ENCODE measurements around the gene ANKS6.

Gene ANKS6

DNA sequence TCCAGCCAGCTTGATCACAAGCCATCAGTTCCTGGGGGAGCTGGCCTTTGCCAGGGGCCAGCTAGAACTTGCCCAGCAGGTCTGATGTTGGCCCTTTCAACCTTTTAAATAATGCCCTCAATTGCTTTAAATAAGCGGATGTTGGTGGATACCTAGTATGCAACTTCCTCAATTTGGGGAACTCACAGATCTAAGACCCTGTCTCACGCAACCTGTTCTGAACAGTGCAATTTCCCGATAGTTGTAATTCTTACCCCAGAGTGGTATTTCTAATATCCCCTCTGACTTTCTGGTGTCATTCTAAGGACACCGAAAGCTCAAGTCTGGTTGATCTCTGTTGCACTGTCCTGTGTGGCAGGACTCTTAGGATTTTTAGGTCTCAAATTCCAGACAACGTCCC, 34.2 kb upstream of the ANKS6 start:
- no peak for DNase-seq (ENCODE audit: extremely low spot score)
- TF ChIP-seq, protein P1, sequence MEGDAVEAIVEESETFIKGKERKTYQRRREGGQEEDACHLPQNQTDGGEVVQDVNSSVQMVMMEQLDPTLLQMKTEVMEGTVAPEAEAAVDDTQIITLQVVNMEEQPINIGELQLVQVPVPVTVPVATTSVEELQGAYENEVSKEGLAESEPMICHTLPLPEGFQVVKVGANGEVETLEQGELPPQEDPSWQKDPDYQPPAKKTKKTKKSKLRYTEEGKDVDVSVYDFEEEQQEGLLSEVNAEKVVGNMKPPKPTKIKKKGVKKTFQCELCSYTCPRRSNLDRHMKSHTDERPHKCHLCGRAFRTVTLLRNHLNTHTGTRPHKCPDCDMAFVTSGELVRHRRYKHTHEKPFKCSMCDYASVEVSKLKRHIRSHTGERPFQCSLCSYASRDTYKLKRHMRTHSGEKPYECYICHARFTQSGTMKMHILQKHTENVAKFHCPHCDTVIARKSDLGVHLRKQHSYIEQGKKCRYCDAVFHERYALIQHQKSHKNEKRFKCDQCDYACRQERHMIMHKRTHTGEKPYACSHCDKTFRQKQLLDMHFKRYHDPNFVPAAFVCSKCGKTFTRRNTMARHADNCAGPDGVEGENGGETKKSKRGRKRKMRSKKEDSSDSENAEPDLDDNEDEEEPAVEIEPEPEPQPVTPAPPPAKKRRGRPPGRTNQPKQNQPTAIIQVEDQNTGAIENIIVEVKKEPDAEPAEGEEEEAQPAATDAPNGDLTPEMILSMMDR (IDR thresholded peaks at IDR 0.05; ENCODE audit: control extremely low read depth, extremely low read depth, low read depth, missing control alignments) = no peak
- CTCF ChIA-PET = interaction anchor here (2.2 kb wide), 1 partner anchor 18 kb away, joined by 7 read pairs; no protein-coding TSS in a partner anchor
- POLR2A ChIA-PET = no interaction called here

DNA sequence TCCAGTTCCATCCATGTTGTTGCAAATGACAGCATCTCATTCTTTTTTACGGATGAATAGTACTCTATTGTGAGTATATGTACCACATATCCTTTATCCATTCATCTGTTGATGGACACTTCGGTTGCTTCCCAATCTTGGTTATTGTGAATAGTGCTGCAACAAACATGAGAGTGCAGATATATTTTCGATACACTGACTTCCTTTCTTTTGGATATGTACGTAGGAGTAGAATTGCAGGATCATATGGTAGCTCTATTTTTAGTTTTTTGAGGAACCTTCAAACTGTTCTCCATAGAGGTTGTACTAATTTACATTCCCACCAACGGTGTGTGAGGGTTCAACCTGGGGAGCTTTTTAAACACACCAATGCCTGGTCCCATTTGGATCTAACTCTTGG, 33.4 kb upstream of the ANKS6 start:
- POLR2A ChIA-PET = no interaction called here
- TF ChIP-seq, protein P1 (IDR thresholded peaks at IDR 0.05; ENCODE audit: control extremely low read depth, extremely low read depth, low read depth, missing control alignments) = no peak
- CTCF ChIA-PET = interaction anchor here (1.3 to 2.2 kb wide), 2 partner anchors 12 to 19 kb away, joined by 3 to 7 read pairs; no protein-coding TSS in a partner anchor

DNA sequence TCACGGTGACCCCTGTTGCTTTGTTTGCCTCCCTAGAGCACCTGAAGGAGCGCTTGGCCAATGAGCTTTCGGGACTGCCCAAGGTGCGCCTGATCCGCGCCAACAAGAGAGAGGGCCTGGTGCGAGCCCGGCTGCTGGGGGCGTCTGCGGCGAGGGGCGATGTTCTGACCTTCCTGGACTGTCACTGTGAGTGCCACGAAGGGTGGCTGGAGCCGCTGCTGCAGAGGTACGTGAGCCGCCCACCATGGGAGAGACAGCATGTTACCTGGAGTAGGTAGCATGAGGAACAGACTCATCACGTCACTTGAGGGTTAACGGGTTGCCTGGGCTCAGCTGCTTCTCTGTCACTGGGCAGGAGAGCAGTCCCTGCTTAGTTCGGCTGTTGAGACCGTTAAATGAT, 30.4 kb upstream of the ANKS6 start:
- TF ChIP-seq, protein P1 (IDR thresholded peaks at IDR 0.05; ENCODE audit: control extremely low read depth, extremely low read depth, low read depth, missing control alignments) = no peak
- no peak for DNase-seq (ENCODE audit: extremely low spot score)
- ChIA-PET POLR2A (no interaction called here), CTCF (no interaction called here)

More for the DNA sequence above, 33.4 kb upstream of the ANKS6 start:
- no peak for DNase-seq (ENCODE audit: extremely low spot score)

DNA sequence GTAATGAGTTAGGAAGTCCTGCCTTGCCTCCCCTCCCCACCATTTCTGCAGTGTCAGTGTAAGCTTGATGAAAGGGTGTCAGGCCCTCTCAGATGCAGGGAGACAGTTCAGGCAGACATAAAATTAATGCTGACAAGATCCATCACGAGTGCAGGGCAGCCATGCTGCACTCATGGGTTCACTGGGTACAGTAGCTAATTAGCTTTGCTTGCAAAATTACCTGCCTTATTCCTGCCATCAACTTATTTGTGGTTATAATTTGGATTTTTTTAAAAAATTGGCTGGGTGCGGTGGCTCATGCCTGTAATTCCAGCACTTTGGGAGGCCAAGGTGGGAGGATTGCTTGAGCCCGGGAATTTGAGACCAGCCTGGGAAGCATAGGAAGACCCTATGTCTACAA, 29.1 kb upstream of the ANKS6 start:
- CTCF ChIA-PET = interaction anchor here (0.9 to 2.0 kb wide), 7 partner anchors 11 to 50 kb away, joined by 3 to 13 read pairs (median 4); no protein-coding TSS in a partner anchor
- TF ChIP-seq, protein P1 (IDR thresholded peaks at IDR 0.05; ENCODE audit: control extremely low read depth, extremely low read depth, low read depth, missing control alignments) = no peak
- DNase-seq (ENCODE audit: extremely low spot score) = no peak
- POLR2A ChIA-PET = no interaction called here

DNA sequence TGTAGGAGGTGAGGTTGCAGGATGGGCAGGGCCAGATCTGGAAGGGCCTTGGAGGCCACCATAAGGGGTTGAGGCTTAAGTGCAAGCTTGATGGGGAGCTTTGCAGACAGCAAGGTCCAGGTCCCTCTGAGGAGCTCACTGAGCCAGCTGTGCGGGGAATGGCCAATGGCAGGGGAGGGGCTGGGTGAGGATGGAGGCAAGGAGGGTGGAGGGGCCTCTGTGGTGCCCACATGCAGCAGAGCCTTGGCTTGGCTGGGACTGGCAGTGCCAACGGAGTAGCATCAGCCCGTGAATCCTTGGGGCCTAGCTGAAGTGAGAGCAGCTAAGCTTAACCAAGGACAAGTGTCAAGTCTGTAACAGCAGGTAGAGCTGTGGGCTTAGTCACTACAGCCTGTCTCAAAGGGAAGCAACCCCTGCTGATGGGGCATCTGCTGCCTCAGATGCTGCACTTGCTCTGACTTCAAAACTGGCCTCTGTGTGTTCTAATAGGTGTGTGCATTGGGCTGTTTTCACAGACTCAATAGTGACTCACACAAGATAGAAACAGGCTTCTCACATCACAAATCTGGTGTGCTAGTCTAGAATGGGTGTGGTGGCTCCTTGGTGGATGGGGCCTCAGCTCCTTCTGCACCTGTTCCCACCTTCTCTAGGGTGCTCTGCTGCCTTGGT, 27.4 kb upstream of the ANKS6 start:
- no peak for DNase-seq (ENCODE audit: extremely low spot score)
- TF ChIP-seq, protein P1 (IDR thresholded peaks at IDR 0.05; ENCODE audit: control extremely low read depth, extremely low read depth, low read depth, missing control alignments) = no peak
- ChIA-PET POLR2A (no interaction called here), CTCF (no interaction called here)

DNA sequence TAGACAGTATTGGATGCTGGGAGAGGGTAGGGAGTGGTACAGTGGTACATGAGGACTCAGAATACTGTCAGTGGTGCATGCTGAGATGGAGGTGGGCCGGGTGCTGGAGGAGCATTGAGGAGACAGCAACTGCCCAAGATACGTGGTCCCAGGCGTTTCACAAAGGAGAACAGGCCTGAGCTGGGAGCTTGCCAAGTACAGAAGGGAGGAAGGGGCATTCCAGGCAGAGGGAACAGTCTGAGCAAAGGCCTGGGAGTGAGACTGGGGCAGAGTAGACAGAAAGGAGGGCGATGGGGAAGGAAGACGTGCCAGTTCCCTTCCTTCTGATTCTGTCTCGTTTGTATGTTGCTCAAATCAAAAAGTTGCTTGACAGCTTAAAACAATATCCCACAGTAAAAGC, 26.3 kb upstream of the ANKS6 start:
- ChIA-PET CTCF (no interaction called here), POLR2A (no interaction called here)
- TF ChIP-seq, protein P1 (IDR thresholded peaks at IDR 0.05; ENCODE audit: control extremely low read depth, extremely low read depth, low read depth, missing control alignments) = no peak
- DNase-seq (ENCODE audit: extremely low spot score) = no peak

Measured in GM10248 (cell line).